GM18520 (cell line): ENCODE data around the gene CRK.
"Not testable (repeated sequence)": the region's sequence is repeated elsewhere in the genome, so short reads cannot be mapped to it uniquely, and the experiment has no call there.

Experiments
- ATAC-seq: cut with Tn5 transposase; IDR thresholded peaks from one replicate; pipeline ENCODE4 v1.9.1; 2021; ENCODE audit not compliant: unreplicated experiment

Gene CRK

GRCh38 chr17:1467898-1468492 is 12.0 kb upstream of the CRK start:
- ATAC-seq = no peak

- ATAC-seq = no peak
These were observed 11.2 kb upstream of the CRK start for GRCh38 chr17:1467258-1467657.

- no peak for ATAC-seq
These were observed 8.2 kb upstream of the CRK start for GRCh38 chr17:1464186-1464585.

GRCh38 chr17:1462164-1463112 is 6.4 kb upstream of the CRK start:
- no peak for ATAC-seq

- no peak for ATAC-seq
These were observed 5.3 kb upstream of the CRK start for GRCh38 chr17:1461198-1461944.

GRCh38 chr17:1460233-1460632 is 4.2 kb upstream of the CRK start:
- no peak for ATAC-seq

GRCh38 chr17:1455291-1455796 is 688 bp downstream of the CRK start:
- no peak for ATAC-seq

- no peak for ATAC-seq
These were observed 1.5 kb downstream of the CRK start for GRCh38 chr17:1454541-1454940.

GRCh38 chr17:1453694-1454093 is 2.3 kb downstream of the CRK start:
- ATAC-seq = not testable (repeated sequence)

GRCh38 chr17:1452836-1453235 is 3.2 kb downstream of the CRK start:
- no peak for ATAC-seq

GRCh38 chr17:1450261-1450660 is 5.8 kb downstream of the CRK start:
- not testable (repeated sequence) for ATAC-seq

GRCh38 chr17:1449412-1449967 is 6.5 kb downstream of the CRK start:
- no peak for ATAC-seq

GRCh38 chr17:1447052-1447451 is 9.0 kb downstream of the CRK start:
- no peak for ATAC-seq

GRCh38 chr17:1446201-1446600 is 9.8 kb downstream of the CRK start:
- no peak for ATAC-seq

- not testable (repeated sequence) for ATAC-seq
These were observed 10.3 kb downstream of the CRK start for GRCh38 chr17:1445695-1446094.

GRCh38 chr17:1442721-1443120 is 13.3 kb downstream of the CRK start:
- not testable (repeated sequence) for ATAC-seq

- ATAC-seq = no peak
These were observed 13.8 kb downstream of the CRK start for GRCh38 chr17:1442187-1442586.

GRCh38 chr17:1440921-1441320 is 15.1 kb downstream of the CRK start:
- no peak for ATAC-seq

GRCh38 chr17:1438593-1439083 is 17.4 kb downstream of the CRK start:
- ATAC-seq = no peak

- ATAC-seq = no peak
These were observed 20.7 kb downstream of the CRK start for GRCh38 chr17:1435326-1435725.

GRCh38 chr17:1434150-1434549 is 21.9 kb downstream of the CRK start:
- no peak for ATAC-seq
